HG03432 (cell line): ENCODE data around the gene TOX2.

Experiments
- ATAC-seq: cut with Tn5 transposase; IDR thresholded peaks from one replicate; pipeline ENCODE4 v1.9.1; 2021; ENCODE audit warnings: mild to moderate bottlenecking, moderate library complexity; ENCODE audit not compliant: unreplicated experiment

The TOX2 gene

DNA sequence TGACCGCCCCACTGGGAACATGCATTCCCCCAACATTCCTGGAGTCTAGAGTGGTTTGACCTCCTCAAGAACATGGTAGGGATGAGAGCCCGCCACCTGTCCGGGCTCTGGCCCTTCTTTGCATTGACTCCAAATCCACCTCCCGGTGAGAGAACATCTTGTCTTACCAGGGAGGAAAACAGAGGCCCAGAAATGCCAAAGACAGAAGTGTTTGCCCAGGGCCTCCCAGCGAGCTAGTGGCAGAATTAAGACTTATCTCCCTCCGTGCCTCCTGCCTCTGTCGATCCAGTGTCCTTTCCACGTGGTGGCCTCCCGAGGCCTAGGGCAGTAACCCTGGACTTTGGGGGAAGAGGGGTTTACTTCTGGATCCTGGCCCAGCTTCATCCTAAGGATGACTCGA, 137.5 kb downstream of the TOX2 start:
- no peak for ATAC-seq

DNA sequence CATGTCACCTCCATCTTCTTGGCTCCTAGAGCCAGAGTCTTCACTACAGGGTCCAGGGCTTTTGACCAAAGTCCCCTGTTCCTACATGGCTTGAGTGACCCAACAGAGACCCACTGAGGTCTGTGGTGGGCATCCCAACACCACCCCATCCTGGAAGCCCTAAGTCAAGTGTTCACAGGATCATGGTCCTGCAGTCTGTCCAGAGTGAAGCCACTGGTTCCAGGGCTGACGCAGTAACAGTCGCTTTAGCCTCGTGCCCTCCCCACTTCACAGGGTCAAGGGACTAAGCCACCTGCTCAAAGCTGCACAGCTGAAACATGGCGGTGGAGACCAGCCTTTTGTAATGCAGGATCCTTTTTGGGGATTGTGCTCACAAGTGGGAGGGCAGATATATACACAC, 138.4 kb downstream of the TOX2 start:
- no peak for ATAC-seq

DNA sequence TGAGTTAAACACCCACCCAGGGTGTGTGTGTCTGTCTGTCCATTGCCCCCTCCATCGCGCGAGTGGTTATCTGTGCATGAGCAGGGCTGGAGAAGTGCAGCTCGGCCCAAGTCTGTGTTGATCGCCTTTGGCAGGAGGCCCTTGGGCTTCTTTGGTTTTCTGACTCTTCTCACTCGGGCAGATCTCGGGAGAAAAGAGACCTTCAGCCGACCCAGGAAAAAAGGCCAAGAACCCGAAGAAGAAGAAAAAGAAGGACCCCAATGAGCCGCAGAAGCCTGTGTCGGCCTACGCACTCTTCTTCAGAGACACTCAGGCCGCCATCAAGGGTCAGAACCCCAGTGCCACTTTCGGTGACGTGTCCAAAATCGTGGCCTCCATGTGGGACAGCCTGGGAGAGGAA, 139.5 kb downstream of the TOX2 start:
- no peak for ATAC-seq

DNA sequence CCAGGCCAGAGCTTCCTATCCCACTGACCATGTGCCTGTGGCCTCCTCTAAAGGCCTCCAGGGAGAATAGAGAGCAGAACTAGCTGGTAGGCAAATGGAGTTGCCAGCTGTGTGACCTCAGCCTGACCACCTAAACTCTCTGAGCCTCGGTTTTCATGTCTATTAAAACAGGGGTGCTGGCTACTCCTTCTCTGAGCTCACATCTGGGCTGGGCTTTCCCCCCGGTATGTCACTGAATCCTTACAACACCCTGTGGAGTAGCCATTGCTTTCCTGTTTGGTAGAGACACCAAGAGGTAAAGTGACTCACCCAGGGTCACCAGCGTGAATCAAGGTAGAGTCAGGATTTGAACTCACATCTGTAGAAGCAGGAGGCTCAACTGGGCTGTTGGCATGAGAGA, 140.2 kb downstream of the TOX2 start:
- ATAC-seq: no peak

DNA sequence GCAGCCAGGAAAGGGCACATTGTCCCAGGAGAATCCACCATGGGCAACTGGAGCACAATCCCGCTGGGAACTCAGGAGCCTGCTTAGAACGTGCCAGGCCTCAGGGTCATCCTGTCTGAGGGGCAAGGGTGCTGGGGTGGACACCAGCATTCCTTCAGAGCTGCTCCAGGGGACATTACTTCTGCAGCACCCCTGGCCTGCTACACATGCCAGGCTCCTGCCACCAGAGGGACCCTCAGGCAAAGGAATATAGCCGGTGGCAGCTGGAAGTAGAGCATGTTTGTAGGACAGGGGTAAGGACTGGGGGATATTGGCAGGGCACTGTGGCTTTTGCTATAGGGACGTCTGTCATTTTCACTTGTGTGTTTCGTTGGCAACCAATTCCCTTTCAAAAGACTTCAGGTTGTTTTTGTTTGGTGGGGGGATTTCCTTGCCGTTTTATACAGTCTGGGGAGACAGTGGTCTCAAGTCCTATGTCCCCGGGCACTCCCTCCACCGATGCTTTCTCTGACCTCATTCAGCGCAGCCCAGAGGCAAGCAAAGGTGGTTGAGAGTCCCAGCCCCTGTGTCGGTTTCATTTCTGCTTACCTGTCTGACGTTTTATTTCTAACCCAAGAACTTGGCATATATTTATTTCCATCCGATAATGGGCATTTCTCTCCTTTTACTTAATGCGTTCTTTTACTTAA, 141.5 kb downstream of the TOX2 start:
- ATAC-seq: no peak

DNA sequence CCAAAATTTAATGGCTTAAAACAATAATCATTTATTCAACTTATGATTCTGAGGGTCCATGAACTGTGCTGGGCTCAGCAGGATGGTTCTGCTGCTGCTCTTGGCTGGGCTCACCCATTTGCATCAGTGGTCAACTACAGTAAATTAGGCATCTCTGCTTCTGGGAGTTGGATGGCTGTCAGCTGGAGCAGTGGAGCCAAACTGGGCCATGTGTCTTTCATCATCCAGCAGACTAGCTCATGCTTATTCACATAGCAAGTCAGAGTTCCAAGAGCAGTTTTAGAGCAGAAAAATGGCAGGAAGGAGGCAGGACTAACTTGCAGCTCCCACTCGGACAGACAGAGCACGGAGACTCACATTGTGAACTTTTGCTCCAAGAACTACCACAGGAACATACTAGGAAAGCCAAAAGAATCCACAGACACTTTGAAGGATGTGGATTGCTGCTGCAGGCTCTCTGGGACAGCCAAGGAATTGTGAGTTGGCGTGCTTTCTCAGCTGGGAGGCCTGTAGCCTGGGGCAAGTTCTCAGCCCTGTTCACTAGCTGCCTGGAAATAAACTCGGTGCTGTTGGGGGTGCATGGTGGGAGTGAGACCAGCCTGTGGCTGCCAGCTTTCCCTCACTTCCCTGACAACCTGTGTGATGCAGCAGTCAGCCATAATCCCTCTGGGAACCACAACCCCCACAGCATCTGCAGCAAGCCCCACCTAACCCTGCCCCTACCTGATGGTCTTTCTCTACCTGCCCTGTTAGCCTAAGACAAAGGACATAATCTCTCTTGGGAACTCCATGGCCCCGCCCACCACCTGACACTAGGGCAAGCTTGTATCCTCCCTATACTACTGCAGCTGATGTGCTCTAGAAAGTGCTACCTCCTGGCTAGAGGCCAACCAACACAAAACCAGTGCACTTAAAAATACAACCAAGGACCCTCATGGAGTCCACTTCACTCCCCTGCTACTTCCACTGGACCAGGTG, 143.3 kb downstream of the TOX2 start:
- ATAC-seq: no peak

DNA sequence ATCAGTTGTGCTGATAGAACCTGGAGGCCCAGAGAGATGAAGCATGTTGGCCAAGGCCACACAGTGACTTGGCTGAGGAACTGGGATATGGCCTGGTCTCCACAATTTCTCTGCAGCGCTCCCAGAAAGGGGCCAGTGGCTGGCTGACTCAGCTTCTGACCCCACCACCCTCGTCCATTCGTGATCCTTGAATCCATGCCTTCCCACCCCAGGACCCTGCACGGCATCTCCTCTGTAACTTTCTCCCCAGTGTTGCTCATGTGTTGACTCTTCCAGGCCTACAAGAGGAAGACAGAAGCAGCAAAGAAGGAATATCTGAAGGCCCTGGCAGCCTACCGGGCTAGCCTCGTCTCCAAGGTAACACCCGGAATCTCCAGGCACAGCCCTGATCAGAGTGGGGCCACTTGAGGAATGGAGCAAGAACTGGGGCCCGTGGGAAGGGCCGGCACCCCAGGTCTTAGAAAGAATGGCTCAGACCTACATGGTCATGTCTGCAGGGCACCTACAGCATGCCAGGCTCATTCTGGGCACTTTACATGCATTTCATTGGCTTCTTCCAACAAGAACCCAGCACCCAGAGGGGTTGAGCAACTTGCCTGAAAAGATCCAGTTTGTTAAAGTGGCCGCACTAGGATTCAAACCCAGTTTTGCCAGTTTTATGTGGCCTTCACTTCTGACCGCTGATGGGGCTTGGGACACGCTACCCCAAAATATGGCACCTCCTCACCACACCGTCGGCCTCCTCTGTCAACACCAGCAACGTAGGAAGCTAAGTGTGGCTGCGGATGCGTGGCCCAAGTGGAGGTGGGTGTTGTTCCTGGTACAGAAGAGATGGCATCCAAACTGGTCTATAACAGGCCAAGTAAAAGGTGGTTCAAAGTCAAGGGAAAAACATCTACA, 150.1 kb downstream of the TOX2 start:
- no peak for ATAC-seq

DNA sequence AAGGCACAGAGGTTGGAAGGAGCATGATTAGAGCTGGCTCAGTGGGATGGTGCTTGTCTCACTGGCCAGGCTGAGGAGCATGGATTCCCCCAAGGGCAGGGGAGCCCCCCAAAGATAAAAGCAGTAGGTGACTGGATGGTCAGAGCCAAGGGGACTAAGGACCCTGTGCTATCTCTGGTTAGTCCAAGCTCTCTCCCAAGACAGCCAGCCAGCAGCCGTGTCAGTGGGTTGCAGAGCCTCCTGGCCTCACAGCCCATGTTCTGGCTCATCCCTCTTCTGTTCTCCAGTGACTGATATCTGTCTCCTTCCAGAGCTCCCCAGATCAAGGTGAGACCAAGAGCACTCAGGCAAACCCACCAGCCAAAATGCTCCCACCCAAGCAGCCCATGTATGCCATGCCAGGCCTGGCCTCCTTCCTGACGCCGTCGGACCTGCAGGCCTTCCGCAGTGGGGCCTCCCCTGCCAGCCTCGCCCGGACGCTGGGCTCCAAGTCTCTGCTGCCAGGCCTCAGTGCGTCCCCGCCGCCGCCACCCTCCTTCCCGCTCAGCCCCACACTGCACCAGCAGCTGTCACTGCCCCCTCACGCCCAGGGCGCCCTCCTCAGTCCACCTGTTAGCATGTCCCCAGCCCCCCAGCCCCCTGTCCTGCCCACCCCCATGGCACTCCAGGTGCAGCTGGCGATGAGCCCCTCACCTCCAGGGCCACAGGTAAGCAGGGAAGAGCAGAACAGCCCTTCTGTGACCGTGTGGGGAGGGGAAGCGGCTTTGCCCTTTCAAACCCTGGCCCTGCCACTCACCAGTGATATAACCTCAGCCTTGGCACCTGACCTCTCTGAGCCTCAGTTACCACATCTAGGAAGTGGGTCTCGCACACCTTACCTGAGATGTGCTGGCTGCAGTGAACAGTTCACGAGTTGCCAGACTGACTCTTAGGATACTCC, 151.0 kb downstream of the TOX2 start:
- no peak for ATAC-seq

DNA sequence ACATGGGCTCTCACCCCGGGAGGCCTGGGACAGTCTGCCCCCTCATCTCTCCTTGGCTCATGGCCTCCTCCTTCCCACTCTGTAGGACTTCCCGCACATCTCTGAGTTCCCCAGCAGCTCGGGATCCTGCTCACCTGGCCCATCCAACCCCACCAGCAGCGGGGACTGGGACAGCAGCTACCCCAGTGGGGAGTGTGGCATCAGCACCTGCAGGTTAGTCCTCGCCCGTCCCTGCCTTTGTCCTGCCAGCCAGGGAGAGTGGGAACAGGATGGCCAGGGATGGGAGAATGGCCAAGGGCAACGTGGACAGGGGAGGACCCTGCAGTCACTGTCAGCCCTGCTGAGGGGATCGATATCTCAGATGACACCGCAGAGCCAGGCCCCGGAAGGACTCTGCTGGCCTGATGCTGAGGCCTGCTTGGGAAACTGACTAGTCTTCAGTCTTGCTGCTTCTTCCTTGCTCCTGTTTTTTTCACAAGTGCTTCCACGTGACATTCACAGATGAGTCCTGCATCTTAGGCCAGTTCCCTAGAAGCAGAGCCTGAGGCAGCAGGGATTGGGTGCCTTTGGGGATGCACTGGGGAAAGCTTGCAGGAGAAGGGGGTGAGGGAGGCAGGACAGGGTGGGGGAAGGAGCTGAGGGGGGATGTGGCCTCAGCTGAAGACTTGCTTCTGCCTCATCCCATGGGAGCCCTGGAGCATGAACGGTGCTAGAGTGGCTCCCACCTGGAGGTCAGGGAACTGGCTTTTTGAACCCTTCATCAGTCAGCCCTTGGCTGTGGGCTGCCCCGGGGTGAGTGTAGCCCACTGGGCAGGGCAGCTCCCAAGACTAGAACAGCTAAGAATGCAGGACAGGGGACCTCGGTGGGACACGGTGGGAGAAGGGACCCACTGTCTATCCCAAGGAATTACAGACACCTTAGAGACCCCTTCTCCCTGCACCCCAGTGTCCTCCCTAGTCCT, 152.3 kb downstream of the TOX2 start:
- ATAC-seq: no peak

DNA sequence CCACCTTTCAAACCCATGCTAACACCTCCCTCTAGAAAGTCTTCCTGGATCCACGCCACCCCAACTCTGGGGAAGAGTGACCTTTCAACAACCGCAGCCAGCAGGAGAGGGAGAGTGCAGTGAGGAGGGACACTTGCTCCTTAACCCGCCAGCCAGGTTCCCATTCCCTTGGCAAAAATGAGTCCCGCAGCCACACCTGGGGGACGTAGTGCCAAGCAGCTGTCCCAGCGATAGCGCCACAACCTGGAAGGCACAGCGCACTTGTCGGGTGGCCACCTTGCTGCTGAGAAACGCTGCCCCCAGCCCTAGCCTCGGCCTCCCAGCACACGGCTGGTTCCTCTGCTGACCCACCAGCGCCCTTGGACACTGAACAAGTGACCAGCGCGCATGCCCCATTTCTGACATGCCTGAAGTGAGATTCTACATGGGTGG, 153.0 kb downstream of the TOX2 start:
- no peak for ATAC-seq

DNA sequence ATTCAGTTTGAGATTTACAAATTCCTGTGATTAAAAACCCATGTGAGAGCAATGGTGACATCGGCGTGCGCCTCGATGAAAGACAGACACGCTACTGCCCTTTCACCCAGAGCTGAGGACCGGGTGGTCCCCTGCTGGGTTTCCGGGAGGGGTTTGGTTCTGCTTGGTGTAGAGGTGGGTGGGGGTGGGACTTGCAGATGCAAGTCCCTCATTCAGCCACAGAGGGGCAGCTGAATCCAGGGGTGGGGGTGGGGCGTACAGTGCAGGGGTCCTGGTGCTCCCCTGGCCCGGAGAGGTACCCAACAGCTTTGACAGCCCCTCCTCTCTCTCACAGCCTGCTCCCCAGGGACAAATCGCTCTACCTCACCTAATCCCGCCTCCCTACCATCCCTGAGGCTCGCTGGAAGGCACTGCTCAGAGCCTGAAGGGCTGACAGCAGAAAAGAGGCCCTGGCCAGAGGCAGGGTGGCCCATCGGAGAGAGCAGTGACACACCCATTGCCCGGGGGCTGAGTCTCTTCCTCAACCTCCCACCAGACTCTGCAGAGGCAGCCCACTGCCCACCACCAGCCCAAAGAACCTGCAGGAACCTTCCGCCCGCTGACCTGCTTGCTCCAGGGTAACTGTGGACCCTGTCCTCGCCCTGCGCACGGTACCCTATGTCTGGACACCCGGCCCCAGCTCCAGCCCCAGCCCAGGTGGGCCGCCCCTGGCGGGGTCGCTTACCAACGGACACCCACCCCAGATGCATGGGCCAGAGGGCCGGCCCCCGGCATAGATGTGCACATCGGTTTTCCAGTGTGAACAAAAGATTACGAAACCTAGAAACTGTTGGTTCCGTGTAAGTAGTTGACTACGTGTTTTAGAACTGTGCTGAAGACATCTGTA, 153.9 kb downstream of the TOX2 start:
- ATAC-seq: no peak

DNA sequence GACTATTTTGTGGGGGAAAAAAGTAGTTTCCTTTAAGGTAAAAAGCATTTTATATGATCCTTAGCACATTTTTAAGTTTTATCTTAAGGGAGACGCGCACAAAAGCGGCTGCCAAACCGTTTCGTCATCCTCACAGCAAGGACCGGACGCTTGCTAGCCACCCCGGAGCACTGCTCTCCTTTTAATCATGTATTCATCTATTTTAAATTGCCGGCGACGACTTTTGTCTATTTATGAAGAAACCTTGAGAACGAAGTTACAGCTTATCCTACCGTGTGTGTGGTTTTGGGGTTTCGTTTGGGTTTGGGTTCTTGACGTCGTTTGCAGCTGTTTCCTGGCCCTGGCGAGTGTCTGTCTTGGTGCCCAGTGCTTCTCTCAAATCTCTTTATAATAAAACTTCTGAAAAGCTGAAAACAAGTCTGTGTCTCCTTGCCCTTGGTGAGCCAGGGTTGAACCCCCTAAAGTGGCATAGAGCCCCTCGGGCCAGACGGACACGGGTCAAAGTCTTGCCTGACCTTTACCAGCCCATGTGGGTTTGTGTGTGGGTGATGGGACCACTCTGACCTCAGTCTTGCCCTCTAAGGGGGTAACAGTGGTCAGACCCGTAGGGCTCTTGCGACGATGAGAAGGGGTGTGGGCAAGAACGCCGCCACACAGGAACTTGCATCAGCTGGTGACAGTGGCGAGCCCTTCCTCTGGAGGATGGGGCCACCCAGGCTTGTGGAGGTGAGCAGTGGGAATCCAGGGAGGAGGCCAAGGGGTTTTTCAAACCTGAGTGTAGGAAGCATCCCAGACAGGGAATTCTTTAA, 154.8 kb downstream of the TOX2 start:
- peak; percentile 66 for ATAC-seq

DNA sequence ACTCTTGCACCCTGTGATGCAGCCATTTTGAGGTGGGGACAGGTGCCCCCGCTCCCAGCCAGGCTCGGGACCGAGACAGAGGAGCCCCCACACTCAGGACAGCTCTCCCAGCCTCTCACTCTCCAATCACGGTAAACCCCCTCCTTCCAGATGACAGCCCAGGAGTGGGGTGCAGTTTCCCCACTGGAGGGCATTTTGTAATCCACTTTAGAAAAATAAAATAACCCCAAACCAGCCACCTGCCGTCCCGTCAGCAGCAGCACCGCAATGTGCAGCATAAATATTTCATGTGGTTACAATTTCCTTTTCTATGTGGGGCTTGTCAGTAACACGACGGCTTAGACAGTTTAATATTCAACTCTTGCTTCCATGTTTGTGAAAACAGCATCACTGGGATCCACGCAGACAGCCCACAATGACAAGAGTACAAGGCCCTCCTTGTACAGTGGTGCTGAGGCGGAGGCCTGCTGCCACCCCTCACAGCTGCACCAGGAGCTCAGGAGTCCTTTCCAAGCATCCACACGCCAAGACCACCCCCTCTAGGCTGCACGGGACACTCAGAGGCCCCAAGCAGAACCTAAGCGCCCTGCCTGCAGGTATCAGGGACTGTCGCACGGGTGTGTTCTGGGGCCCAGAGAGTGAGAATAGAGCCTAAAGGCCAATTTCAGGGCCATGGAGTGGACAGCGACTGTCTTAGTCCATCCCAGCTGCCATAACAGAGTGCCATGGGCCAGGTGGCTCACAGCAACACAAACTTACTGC, 155.7 kb downstream of the TOX2 start:
- no peak for ATAC-seq

DNA sequence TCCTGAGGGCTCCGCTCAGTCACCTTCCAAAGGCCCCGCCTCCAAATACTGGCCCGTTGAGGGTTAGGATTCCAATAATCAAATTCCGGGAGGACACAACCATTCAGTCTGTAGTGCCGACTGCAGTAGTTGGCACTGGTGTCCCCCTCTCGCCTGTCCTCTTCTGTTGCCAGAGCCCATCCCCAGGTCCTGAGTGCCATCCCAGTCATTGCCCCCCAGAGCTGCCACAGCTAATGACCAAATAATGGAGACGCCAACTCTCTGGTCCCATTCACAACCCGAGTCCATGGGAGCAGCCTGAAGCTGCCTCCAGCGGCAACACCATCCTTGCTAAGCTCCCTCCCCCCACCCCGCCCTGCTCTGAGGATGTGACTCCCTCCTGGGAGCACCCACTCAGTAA, 156.4 kb downstream of the TOX2 start:
- ATAC-seq: no peak

DNA sequence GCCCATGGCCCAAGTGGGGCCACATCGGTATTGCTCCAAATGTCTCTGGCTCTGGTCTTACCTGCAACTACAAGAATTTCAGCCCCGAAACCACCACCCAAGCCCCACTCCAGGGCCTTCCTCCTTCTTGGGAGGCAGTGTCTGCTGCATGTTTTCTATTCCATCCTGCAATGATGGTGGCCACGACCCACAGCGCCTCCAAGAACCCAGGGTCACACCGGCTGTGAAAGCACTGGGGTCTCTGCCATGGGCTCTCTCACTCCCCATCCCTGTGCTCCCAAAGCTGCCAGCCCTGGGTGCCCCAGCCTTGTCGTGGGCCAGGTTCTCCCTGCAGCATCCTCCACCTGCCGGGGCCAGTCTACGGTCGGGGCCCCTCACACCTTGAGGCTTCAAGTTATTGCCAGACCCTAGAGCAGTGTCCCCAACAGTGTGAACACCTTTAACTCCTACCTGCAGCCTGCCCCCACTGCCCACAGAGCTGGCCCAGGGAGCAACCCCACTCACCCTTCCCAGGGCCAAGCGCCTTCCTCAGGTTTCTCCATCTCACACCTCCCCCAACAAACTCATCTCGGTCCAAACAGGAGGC, 157.0 kb downstream of the TOX2 start:
- no peak for ATAC-seq

DNA sequence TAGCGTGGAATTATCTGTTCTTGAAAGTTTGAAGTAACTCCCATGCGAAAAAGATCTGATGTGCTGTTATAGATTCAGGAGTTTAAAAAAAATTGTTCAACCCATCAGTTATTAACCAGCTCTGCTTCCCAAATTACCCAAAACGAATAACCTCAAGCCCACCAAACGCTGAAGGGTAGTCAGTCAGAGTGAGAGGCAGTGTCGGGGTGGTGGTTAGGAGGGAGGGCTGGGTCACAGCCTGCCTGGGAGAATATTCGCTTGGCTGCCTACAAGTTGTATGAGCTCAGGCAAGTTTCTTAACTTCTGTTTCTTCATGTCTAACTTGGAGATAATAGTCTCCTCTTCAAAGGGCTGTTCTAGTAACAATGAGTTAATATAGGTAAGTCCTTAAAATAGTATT, 157.7 kb downstream of the TOX2 start:
- ATAC-seq: no peak
